ENCODE data around the gene FES. TPM values are rescaled to one million over a fixed set of nuclear protein-coding genes. Genes with fewer than 3 reads are reported as not detected.
"Not testable (repeated sequence)": the region's sequence is repeated elsewhere in the genome, so short reads cannot be mapped to it uniquely, and the experiment has no call there.

The FES gene
- total RNA-seq, 2 donors from 2014 or later, result 98.5 to 122 TPM

DNA sequence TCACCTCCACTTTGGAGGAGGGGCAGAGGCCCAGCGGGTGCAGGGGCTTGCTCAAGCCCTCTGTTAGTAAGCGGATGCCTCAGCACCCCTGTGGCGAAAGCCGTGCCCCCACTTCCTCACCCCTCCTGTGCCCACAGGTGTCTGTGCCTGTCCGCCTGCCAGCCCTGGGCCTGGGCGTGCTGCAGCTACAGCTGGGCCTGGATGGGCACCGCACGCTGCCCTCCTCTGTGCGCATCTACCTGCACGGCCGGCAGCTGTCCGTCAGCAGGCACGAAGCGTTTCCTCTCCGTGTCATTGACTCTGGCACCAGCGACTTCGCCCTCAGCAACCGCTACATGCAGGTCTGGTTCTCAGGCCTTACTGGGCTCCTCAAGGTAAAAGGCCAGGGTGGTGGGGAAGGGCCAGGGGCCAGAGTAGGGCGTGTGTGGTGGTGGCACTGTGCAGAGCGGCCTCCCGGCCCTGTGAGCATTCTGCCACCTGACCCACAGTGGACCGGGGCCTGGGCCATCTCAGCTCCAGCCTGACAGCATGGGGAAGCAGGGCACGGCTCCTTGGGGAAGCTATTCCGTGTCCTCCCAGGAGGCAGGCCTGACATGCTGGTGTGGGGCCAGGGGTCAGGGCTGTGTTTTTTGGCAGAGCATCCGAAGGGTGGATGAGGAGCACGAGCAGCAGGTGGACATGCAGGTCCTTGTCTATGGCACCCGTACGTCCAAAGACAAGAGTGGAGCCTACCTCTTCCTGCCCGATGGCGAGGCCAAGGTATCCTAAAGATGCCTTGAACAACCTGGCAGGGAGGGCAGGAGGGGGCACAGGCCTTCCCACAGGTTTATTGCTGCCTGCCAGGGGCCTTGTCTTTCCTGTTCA is 27.8 kb downstream of the FES start:
- Mint-ChIP-seq H3K27me3 (no peaks in the 10 kb centered on the region), H3K4me3 (no peak overlapping the region), H3K27ac (no peak overlapping the region), H3K4me1 (no peaks in the 10 kb centered on the region), H3K36me3 (ENCODE audit: low read depth) (peaks cover 96% of the 10 kb centered on the region), H3K9me3 (no peaks in the 10 kb centered on the region)
- no peak for ATAC-seq (replicated peaks)

DNA sequence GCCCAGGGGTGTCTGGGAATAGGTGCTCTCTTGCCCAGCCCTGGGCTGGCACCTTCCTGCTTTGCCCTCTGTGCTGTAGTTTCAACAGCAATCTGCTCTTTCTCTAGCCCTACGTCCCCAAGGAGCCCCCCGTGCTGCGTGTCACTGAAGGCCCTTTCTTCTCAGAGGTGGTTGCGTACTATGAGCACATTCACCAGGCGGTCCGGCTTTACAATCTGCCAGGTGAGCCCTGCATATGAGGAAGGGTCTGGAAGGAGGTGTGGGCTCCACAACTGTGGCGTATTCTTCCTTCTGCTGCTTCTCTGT is 28.4 kb downstream of the FES start:
- no peaks in the 10 kb centered on the region for H3K4me1 Mint-ChIP-seq
- H3K9me3 Mint-ChIP-seq, result no peaks in the 10 kb centered on the region
- H3K36me3 Mint-ChIP-seq (ENCODE audit: low read depth), result peaks cover 96% of the 10 kb centered on the region
- H3K27me3 Mint-ChIP-seq, result no peaks in the 10 kb centered on the region
- H3K27ac Mint-ChIP-seq, result no peak overlapping the region
- H3K4me3 Mint-ChIP-seq, result no peak overlapping the region
- ATAC-seq (replicated peaks), result no peak

DNA sequence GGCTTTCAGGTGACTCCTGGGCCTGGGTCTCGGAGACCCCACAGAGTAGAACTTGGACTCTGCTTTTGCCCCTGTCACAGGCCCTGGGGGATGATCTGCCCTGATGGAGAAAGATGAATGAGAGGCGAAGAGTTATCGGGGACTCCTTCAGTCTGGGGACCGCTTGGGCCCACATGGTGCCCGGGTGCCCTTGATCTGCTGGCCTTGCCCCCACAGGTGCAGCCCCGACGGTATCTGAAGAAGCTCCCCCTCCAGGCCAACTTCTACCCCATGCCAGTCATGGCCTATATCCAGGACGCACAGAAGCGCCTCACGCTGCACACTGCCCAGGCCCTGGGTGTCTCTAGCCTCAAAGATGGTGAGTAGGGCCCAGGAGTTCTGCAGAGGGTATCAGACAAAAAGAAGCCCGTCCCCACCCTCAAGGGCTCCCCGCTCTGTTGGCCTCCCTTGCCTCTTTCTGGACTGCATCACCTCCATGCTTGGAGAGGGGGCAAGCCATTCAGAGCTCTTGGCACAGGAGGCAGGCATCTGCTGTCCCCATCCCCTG is 29.2 kb downstream of the FES start:
- peaks cover 98% of the 10 kb centered on the region for H3K36me3 Mint-ChIP-seq (ENCODE audit: low read depth)
- H3K4me1 Mint-ChIP-seq, result no peaks in the 10 kb centered on the region
- H3K27ac Mint-ChIP-seq, result no peak overlapping the region
- ATAC-seq (replicated peaks), result no peak
- no peaks in the 10 kb centered on the region for H3K27me3 Mint-ChIP-seq
- no peaks in the 10 kb centered on the region for H3K9me3 Mint-ChIP-seq
- H3K4me3 Mint-ChIP-seq, result no peak overlapping the region

DNA sequence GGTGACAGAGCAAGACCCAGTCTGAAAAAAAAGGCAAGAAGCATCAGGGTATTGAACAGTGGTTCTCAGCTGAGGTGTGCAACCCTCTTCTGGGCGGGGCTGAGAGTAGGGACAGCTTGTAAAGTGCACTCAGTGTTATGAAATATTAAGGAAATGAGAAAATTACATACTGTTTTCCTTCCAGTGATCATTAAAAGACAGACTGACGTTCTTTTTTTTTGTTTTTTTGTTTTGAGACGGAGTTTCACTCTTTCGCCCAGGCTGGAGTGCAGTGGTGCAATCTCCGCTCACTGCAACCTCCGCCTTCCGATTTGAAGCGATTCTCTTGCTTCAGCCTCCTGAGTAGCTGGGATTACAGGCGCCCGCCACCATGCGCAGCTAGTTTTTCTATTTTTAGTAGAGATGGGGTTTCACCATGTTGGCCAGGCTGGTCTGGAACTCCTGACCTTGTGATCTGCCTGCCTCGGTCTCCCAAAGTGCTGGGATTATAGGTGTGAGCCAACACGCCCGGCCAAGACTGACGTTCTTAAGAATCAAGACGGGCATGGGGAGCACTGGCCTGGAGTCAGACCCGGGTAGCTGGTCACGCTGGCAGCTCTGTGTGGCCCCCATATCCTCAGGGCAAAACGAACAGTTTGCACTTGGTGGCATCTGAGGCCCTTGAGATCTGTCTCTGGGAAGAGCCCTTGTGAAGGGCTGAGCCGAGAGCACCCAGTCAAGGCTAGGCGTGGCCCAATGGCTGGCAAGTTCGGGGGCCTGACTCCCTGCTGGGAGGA is 30.2 kb downstream of the FES start:
- Mint-ChIP-seq H3K4me3 (no peak overlapping the region), H3K4me1 (no peaks in the 10 kb centered on the region), H3K9me3 (no peaks in the 10 kb centered on the region), H3K27ac (no peak overlapping the region), H3K27me3 (no peaks in the 10 kb centered on the region), H3K36me3 (ENCODE audit: low read depth) (peaks cover 98% of the 10 kb centered on the region)
- ATAC-seq (replicated peaks), result no peak

DNA sequence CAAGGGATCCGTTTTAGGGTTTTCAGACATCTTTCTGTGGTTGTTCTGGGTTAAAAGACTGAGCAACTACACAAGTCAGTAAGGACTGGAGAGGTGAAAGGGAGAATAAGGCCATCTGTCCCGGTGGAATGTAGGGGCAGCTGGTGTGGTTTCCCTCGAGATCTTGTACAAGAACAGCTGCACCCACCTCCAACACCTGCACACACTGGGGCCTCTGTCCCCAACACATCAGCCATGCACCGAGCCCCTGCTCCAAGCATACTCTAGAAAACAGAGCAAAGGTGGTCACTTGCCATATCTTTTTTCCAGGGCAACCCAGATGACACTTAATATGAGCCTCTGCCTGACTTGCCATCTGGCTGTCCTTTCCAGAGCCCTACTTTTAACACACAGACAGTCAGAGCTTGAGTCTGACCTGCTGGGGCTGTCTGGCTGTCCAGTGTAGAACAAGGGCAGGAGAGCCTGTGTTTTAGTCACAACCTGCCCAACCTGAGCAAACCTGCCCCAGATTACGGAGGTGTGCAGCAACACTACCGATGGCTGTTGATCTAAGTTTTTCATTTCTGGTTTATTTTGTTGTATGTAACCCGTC is 31.0 kb downstream of the FES start:
- Mint-ChIP-seq H3K27me3 (no peaks in the 10 kb centered on the region), H3K9me3 (no peaks in the 10 kb centered on the region), H3K4me1 (peaks cover 4% of the 10 kb centered on the region), H3K27ac (no peak overlapping the region), H3K4me3 (no peak overlapping the region), H3K36me3 (ENCODE audit: low read depth) (peaks cover 98% of the 10 kb centered on the region)
- ATAC-seq (replicated peaks), result no peak

DNA sequence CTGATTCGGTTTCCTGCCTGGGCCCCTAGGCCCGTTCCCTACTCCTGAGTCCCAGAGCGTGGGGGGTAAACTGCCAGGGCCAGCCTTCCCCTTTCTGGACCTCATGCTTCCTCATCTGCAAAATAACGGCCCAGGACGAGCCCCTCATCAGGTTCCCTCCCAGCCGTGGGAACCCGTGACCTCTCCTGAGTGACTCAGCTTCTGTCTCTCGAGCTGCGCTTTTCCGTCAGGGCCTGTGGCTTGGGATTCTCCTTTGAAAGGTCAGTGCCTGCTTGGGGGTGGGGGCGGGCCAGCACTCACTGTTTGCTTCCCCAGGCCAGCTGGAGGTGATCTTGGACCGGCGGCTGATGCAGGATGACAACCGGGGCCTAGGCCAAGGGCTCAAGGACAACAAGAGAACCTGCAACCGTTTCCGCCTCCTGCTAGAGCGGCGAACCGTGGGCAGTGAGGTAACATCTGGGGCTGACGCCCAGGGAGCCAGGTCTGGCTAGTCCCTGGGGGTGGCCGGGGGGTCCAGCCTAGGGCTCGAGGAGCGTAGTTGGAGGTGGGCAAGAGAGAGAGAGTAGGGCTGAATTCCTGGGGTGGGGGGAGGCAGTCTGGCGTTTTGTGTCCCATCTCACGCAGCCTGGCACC is 31.6 kb downstream of the FES start:
- H3K9me3 Mint-ChIP-seq, result no peaks in the 10 kb centered on the region
- peaks cover 4% of the 10 kb centered on the region for H3K4me1 Mint-ChIP-seq
- ATAC-seq (replicated peaks), result no peak
- no peaks in the 10 kb centered on the region for H3K27me3 Mint-ChIP-seq
- no peak overlapping the region for H3K27ac Mint-ChIP-seq
- H3K36me3 Mint-ChIP-seq (ENCODE audit: low read depth), result peaks cover 98% of the 10 kb centered on the region
- no peak overlapping the region for H3K4me3 Mint-ChIP-seq

DNA sequence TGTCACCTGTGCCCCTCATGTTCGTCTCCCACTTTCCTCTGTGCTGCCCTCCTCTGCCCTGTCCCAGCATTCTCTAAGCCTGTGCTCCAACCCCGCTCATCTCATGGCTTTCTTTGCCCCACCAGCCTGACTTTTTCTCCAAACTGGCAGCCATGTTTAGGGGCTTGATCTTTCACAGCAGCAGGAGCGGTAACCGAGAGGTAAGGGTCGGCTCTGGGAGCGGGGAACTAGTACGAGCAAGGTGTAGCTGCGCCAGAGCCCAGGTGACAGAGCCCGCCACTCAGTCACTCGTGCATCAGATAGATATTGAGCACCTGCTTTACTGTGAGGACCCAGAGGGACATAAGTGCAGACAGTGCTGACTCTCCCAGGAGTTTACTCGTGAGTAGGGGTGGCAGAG is 32.2 kb downstream of the FES start:
- no peak for ATAC-seq (replicated peaks)
- no peak overlapping the region for H3K4me3 Mint-ChIP-seq
- H3K36me3 Mint-ChIP-seq (ENCODE audit: low read depth), result peaks cover 98% of the 10 kb centered on the region

DNA sequence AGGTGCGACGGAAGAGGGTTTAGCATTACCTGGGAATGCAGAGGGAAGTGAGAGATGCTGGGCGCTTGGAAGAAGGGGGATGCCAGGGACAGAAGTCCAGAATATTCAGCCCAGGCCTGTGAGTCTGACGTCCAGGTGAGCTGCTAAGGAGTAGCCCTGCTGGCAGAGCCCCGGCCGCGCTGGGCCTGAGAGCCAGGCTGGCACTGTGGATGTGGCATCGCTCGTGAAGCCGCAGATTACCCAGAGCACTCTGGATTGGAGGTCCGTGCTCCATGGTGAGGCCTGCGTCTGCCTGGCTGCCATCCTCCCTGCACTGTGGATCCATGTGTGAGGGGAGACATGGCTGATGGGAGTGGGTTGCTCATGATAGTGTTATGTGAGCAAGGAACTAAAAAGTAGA is 33.3 kb downstream of the FES start:
- no peak overlapping the region for H3K27ac Mint-ChIP-seq
- H3K36me3 Mint-ChIP-seq (ENCODE audit: low read depth), result peaks cover 96% of the 10 kb centered on the region
- no peaks in the 10 kb centered on the region for H3K9me3 Mint-ChIP-seq
- no peaks in the 10 kb centered on the region for H3K27me3 Mint-ChIP-seq
- peaks cover 4% of the 10 kb centered on the region for H3K4me1 Mint-ChIP-seq
- ATAC-seq (replicated peaks), result no peak
- no peak overlapping the region for H3K4me3 Mint-ChIP-seq

More for the DNA sequence above, 32.2 kb downstream of the FES start:
- no peaks in the 10 kb centered on the region for H3K9me3 Mint-ChIP-seq
- H3K27ac Mint-ChIP-seq, result no peak overlapping the region
- H3K4me1 Mint-ChIP-seq, result peaks cover 4% of the 10 kb centered on the region
- no peaks in the 10 kb centered on the region for H3K27me3 Mint-ChIP-seq

DNA sequence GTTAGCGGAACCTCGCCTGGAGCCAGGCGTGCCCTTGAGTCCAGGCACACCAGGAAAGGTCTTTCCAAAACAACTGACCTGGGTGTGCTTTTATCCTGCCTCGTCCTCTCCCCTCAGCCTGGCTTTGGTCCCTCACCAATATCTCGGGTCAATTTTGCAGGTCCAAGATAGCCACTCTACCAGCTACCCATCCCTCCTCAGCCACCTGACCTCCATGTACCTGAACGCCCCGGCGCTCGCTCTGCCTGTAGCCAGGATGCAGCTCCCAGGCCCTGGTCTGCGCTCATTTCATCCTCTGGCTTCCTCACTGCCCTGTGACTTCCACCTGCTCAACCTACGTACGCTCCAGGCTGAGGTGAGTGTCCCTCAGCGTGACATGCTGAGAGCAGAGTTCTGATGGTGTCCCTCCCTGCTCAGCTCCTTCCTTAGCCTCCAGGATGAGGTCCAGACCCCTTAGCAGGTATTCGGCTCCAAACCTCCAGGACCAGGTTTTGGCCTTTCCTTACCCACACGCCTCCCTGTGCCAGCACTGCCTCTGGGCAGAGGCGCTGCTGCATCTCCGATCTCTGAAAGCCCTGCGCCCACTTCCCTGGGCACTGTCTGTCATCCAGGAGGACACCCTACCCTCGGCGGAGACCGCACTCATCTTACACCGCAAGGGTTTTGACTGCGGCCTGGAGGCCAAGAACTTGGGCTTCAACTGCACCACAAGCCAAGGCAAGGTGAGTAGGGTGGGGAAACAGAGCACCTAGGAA is 33.9 kb downstream of the FES start:
- no peak for ATAC-seq (replicated peaks)
- Mint-ChIP-seq H3K4me3 (no peak overlapping the region), H3K36me3 (ENCODE audit: low read depth) (peaks cover 97% of the 10 kb centered on the region), H3K4me1 (peaks cover 9% of the 10 kb centered on the region), H3K27ac (peak overlapping the region; percentile 50), H3K9me3 (no peaks in the 10 kb centered on the region), H3K27me3 (no peaks in the 10 kb centered on the region)

DNA sequence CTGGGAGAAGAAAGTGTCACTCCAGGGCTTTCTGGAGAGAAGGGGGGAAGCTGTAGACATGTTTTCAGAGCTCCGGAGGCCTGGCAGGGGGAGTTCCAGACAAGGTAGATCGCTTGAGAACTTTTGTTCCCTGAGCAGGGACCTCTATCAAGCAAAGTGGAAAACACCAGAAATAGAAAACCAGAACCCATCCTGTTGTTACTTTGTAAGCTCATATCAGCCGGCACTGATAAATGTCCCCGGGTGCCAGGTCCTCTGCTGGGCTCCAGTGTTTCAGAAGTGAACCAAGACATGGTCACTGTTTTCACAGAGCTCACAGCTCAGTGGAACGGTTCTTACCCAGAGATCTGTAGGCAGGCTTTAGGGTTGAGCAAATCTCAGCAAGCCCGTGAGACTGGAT is 34.5 kb downstream of the FES start:
- Mint-ChIP-seq H3K27ac (peak overlapping the region; percentile 50), H3K27me3 (no peaks in the 10 kb centered on the region), H3K4me1 (peaks cover 10% of the 10 kb centered on the region), H3K4me3 (no peak overlapping the region), H3K9me3 (no peaks in the 10 kb centered on the region), H3K36me3 (ENCODE audit: low read depth) (peaks cover 90% of the 10 kb centered on the region)
- no peak for ATAC-seq (replicated peaks)

DNA sequence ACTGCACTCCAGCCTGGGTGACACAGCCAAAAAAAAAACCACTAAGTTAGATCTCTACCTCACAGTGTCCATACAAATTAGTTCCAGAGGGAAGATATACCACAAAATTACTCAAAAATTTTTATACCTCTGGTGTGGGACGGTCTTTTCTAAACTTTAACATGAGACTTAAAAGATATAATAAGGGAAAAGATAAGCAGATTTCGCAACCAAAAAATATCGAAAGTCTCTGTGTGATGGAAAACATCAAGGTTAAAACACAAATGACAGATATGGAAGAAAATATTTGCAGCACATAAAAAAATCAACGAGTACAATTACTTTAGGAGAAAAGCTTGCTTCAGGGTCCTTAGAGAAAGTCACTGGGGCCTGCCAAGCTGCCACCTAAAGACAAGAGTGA is 37.6 kb downstream of the FES start:
- Mint-ChIP-seq H3K4me3 (no peak overlapping the region), H3K27me3 (no peaks in the 10 kb centered on the region), H3K36me3 (ENCODE audit: low read depth) (peaks cover 60% of the 10 kb centered on the region), H3K27ac (peak overlapping the region; percentile 84), H3K4me1 (peaks cover 22% of the 10 kb centered on the region), H3K9me3 (no peaks in the 10 kb centered on the region)
- no peak for ATAC-seq (replicated peaks)

DNA sequence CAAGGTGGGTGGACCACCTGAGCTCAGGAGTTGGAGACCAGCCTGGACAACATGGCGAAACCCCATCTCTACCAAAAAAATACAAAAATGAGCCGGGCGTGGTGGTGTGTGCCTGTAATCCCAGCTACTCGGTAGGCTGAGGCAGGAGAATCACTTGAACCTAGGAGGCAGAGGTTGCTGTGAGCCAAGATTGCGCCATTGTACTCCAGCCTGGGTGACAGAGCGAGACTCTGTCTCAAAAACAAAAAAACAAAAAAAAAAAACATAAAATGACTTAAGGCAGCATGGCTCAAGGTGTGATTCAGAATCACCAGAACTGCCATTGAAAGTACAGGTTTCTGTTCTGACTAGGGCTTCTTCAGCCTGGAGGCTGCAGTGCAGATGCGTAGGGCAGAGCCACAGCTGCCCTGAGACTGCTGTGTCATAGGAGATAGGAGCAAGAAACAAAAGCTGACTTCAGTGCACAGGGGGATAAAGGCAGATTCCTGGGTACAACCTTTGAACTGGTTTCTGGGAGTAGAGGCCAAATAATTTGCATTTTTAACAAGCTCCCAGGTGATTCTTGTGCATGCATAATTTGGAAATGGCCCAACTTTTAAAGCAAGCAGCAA is 38.5 kb downstream of the FES start:
- H3K27ac Mint-ChIP-seq, result peak overlapping the region; percentile 84
- peaks cover 22% of the 10 kb centered on the region for H3K4me1 Mint-ChIP-seq
- H3K4me3 Mint-ChIP-seq, result peak overlapping the region; percentile 63
- not testable (repeated sequence) for H3K9me3 Mint-ChIP-seq, H3K27me3 Mint-ChIP-seq
- peaks cover 51% of the 10 kb centered on the region for H3K36me3 Mint-ChIP-seq (ENCODE audit: low read depth)
- ATAC-seq (replicated peaks), result peak; percentile 95

DNA sequence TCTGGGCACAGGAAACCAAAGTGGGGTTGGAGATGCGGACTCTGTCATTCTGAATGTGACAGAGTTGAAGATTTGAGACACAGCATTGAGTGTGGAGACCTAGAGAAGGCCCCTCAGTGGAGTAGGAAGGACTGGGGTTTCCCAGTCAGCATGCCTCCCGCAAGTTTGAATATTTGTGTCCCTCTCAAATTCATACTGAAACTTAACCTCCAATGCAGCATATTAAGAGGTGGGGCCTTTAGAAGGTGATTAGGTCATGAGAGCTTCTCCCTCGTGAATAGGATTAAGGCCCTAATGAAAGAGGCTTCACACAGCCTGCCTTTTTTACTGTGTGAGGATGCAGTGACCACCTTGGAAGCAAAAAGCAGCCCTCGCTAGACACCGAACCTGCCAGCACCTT is 40.1 kb downstream of the FES start:
- Mint-ChIP-seq H3K27ac (peak overlapping the region; percentile 84), H3K4me1 (peaks cover 22% of the 10 kb centered on the region), H3K4me3 (peak overlapping the region; percentile 63), H3K9me3 (no peaks in the 10 kb centered on the region), H3K27me3 (no peaks in the 10 kb centered on the region), H3K36me3 (ENCODE audit: low read depth) (peaks cover 35% of the 10 kb centered on the region)
- peak; percentile 76 for ATAC-seq (replicated peaks)
